ENCODE results near the gene MAP1LC3C.

DNA sequence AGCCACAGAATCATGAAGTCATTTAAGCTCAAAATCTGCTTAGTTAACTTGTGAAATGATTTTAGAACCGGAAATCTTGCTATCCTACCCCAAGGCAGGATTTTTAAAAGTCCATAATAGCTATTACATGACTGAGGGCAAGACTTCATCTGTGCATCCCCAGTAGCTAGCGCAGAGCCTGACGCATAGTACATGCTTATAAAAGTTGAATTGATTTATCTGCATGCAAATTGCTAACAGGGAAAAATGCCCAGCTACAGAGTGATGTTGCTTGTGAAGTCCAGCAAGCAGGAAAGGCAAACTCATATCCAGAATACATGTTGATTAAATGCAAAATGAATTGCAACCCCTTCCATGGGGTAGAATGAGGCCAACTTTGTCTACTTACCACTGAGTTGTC, 8.1 kb upstream of the MAP1LC3C start:
- TF ChIP-seq EZH2 (IDR thresholded peaks at IDR 0.05; ENCODE audit: insufficient read depth, poor library complexity, severe bottlenecking) (no peak), EZH2phosphoT487 (IDR thresholded peaks at IDR 0.05; ENCODE audit: insufficient read depth, low read depth) (no peak)
